ENCODE results near the gene HFE. TPM values are rescaled to one million over a fixed set of nuclear protein-coding genes. Genes with fewer than 3 reads are reported as not detected.

HFE gene
- total and polyA plus RNA-seq, 2 of the 13 experiments (the other 11 are each of a cell fraction or from before 2014, with no cell fraction given): 3.7 to 6.3 TPM

- TF ChIP-seq FOSL2 (CRISPR knock-in tag; IDR thresholded peaks at IDR 0.05): peak; percentile 77
- TF ChIP-seq PAXIP1 (CRISPR knock-in tag; conservative IDR thresholded peaks at IDR 0.05): peak; percentile 54
- TF ChIP-seq ZNF839 (CRISPR knock-in tag; IDR thresholded peaks at IDR 0.05; ENCODE audit: borderline replicate concordance): no peak
- TF ChIP-seq FOXK1 (CRISPR knock-in tag; IDR thresholded peaks at IDR 0.05; ENCODE audit: borderline replicate concordance, low read depth): peak; percentile 80; the same call in 1 of the 2 replicates
- TF ChIP-seq ZEB1 (IDR thresholded peaks at IDR 0.05; ENCODE audit: insufficient replicate concordance, low read depth): peak; percentile 63
- TF ChIP-seq, protein P1, sequence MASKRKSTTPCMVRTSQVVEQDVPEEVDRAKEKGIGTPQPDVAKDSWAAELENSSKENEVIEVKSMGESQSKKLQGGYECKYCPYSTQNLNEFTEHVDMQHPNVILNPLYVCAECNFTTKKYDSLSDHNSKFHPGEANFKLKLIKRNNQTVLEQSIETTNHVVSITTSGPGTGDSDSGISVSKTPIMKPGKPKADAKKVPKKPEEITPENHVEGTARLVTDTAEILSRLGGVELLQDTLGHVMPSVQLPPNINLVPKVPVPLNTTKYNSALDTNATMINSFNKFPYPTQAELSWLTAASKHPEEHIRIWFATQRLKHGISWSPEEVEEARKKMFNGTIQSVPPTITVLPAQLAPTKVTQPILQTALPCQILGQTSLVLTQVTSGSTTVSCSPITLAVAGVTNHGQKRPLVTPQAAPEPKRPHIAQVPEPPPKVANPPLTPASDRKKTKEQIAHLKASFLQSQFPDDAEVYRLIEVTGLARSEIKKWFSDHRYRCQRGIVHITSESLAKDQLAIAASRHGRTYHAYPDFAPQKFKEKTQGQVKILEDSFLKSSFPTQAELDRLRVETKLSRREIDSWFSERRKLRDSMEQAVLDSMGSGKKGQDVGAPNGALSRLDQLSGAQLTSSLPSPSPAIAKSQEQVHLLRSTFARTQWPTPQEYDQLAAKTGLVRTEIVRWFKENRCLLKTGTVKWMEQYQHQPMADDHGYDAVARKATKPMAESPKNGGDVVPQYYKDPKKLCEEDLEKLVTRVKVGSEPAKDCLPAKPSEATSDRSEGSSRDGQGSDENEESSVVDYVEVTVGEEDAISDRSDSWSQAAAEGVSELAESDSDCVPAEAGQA (IDR thresholded peaks at IDR 0.05; ENCODE audit: low read depth): peak; percentile 87
- TF ChIP-seq, protein P1 (CRISPR knock-in tag; IDR thresholded peaks at IDR 0.05; ENCODE audit: borderline replicate concordance): no peak; the same call in 1 of the 2 replicates
- TF ChIP-seq KAT2B (IDR thresholded peaks at IDR 0.05; ENCODE audit: borderline replicate concordance, low read depth, low read length): peak; percentile 87
- no peak for TF ChIP-seq ZNF33A (CRISPR knock-in tag; IDR thresholded peaks at IDR 0.05; ENCODE audit: borderline replicate concordance)
- peak; percentile 92 for TF ChIP-seq HOXA3 (CRISPR knock-in tag; IDR thresholded peaks at IDR 0.05)
- no peak; the same call in none of the 2 replicates for TF ChIP-seq NR2F6 (IDR thresholded peaks at IDR 0.05)
- TF ChIP-seq NR2F6 (CRISPR knock-in tag; IDR thresholded peaks at IDR 0.05): peak; percentile 53
- TF ChIP-seq ZFP90 (CRISPR knock-in tag; IDR thresholded peaks at IDR 0.05; ENCODE audit: borderline replicate concordance): peak; percentile 78; the same call in 1 of the 2 replicates
- TF ChIP-seq, protein P2, sequence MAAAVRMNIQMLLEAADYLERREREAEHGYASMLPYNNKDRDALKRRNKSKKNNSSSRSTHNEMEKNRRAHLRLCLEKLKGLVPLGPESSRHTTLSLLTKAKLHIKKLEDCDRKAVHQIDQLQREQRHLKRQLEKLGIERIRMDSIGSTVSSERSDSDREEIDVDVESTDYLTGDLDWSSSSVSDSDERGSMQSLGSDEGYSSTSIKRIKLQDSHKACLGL (CRISPR knock-in tag; IDR thresholded peaks at IDR 0.05): no peak
- TF ChIP-seq ISX (CRISPR knock-in tag; conservative IDR thresholded peaks at IDR 0.05): no peak
- TF ChIP-seq ZUFSP (CRISPR knock-in tag; IDR thresholded peaks at IDR 0.05; ENCODE audit: borderline replicate concordance): no peak
- no peak; the same call in 1 of the 2 replicates for TF ChIP-seq ZNF564 (CRISPR knock-in tag; IDR thresholded peaks at IDR 0.05)
These were observed 32.2 kb upstream of the HFE start (continued) for GRCh38 chr6:26054781-26055718.
